ENCODE measurements around the gene SULT1A1.

DNA sequence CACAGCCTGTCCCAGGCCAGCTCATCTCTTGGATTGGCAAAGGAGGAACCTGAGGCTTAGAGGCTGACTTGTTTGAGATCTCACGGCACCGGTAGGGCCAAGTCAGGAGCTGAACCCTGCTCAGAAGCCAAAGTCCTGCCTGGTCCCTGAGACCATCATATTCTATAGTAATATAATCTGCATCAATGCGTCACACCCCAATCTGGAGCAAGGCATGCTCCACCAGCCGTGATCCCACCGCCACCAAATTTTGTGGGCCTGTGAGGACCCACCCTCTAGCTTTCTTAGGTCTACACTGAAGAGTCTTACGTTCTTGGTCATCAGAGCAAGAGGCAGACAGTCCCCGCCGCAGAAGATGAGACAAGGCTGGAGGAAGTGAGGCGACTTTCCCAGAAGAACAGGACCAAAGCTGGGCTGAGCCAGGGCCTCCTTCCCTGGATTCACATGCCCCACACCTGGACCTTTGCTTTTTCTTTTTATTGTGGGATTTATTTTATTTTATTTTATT, 2.7 kb downstream of the SULT1A1 start:
- no peak for TF ChIP-seq CTCF (IDR thresholded peaks at IDR 0.05)
- TF ChIP-seq POLR2A (IDR thresholded peaks at IDR 0.05) = no peak
